22Rv1 (cell line): ENCODE results near the gene HBE1.

Experiments used
- H3K27ac ChIP-seq: fragments of 450-650 bp; 2 replicates; pipeline ENCODE4 v1.5.1; 2017
- ZFX ChIP-seq: fragments of 450-650 bp; IDR thresholded peaks from 2 replicates; pipeline ENCODE4 v1.6.1; 2017; ENCODE audit warnings: antibody characterized with exemption, borderline replicate concordance
- TF ChIP-seq, protein P1 (sequence below): fragments of 450-650 bp; IDR thresholded peaks from 2 replicates; pipeline ENCODE4 v1.5.1; 2017; ENCODE audit warnings: mild to moderate bottlenecking

The HBE1 gene

DNA sequence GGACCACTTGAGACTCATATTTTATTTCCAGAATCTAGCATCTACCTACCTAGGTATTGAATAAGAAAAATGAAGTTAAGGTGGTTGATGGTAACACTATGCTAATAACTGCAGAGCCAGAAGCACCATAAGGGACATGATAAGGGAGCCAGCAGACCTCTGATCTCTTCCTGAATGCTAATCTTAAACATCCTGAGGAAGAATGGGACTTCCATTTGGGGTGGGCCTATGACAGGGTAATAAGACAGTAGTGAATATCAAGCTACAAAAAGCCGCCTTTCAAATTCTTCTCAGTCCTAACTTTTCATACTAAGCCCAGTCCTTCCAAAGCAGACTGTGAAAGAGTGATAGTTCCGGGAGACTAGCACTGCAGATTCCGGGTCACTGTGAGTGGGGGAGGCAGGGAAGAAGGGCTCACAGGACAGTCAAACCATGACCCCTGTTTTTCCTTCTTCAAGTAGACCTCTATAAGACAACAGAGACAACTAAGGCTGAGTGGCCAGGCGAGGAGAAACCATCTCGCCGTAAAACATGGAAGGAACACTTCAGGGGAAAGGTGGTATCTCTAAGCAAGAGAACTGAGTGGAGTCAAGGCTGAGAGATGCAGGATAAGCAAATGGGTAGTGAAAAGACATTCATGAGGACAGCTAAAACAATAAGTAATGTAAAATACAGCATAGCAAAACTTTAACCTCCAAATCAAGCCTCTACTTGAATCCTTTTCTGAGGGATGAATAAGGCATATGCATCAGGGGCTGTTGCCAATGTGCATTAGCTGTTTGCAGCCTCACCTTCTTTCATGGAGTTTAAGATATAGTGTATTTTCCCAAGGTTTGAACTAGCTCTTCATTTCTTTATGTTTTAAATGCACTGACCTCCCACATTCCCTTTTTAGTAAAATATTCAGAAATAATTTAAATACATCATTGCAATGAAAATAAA, 44.9 kb downstream of the HBE1 start:
- no peak overlapping the region for H3K27ac ChIP-seq
- TF ChIP-seq ZFX = no peak
- TF ChIP-seq, protein P1, sequence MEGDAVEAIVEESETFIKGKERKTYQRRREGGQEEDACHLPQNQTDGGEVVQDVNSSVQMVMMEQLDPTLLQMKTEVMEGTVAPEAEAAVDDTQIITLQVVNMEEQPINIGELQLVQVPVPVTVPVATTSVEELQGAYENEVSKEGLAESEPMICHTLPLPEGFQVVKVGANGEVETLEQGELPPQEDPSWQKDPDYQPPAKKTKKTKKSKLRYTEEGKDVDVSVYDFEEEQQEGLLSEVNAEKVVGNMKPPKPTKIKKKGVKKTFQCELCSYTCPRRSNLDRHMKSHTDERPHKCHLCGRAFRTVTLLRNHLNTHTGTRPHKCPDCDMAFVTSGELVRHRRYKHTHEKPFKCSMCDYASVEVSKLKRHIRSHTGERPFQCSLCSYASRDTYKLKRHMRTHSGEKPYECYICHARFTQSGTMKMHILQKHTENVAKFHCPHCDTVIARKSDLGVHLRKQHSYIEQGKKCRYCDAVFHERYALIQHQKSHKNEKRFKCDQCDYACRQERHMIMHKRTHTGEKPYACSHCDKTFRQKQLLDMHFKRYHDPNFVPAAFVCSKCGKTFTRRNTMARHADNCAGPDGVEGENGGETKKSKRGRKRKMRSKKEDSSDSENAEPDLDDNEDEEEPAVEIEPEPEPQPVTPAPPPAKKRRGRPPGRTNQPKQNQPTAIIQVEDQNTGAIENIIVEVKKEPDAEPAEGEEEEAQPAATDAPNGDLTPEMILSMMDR = no peak

DNA sequence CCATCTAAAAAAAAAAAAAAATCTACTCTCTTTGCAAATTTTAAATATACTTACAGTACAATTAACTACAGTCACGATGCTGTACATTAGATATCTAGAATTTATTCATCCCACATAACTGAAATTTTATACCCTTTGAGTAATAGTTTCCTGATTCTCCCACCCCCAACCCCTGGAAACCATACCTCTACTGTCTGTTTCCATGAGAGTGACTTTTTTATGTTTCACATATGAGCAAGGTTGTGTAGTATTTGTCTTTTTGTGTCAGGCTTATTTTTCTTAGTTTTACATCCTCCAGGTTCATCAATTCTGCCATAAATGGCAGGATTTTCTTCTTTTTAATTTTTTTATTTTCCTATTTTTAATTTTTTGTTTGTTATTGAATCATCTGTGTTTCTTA, 46.1 kb downstream of the HBE1 start:
- no peak overlapping the region for H3K27ac ChIP-seq
- TF ChIP-seq ZFX = no peak
- TF ChIP-seq, protein P1 = no peak

DNA sequence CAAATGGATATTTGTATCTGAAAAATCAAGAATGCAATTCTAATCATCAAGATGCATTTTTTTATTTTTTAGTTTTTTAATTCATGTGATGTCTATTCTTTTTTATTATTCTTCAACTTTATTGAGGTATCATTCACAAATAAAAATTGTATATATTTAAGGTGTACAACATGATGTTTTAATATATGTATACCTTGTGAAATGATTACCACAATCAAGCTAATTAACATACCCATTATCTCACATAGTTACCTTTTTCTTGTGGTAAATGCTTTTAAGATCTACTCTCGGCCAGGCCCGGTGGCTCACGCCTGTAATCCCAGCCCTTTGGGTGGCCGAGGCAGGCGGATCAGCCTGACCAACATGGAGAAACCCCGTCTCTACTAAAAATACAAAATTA, 46.6 kb downstream of the HBE1 start:
- no peak overlapping the region for H3K27ac ChIP-seq
- no peak for TF ChIP-seq ZFX
